LNCAP (cell line): ENCODE results near the gene FLRT1.

Experiments used
- CTCF ChIP-seq: fragments of 450-650 bp; IDR thresholded peaks from 2 replicates; pipeline ENCODE4 v1.5.1; 2017; ENCODE audit warnings: mild to moderate bottlenecking

The FLRT1 gene

GRCh38 chr11:64001484-64002420, 34.0 kb upstream of the FLRT1 start:
- no peak for TF ChIP-seq CTCF

- no peak for TF ChIP-seq CTCF
These were observed 31.7 kb upstream of the FLRT1 start for GRCh38 chr11:64003807-64004589.

GRCh38 chr11:64004590-64004984, 31.1 kb upstream of the FLRT1 start:
- TF ChIP-seq CTCF = no peak

GRCh38 chr11:64005691-64006090, 30.0 kb upstream of the FLRT1 start:
- TF ChIP-seq CTCF = no peak

GRCh38 chr11:64006398-64006797, 29.3 kb upstream of the FLRT1 start:
- no peak for TF ChIP-seq CTCF

- no peak for TF ChIP-seq CTCF
These were observed 28.5 kb upstream of the FLRT1 start for GRCh38 chr11:64007160-64007628.

GRCh38 chr11:64007629-64008282, 28.0 kb upstream of the FLRT1 start:
- TF ChIP-seq CTCF = peak; percentile 18; the same call in 1 of the 2 replicates
